Panc1 (cell line): ENCODE measurements around the gene CENPT.

Experiments
- CTCF ChIP-seq: fragments of 450-650 bp; IDR thresholded peaks from 2 replicates; pipeline ENCODE4 v1.5.1; 2017; ENCODE audit warnings: mild to moderate bottlenecking
- POLR2AphosphoS5 ChIP-seq: IDR thresholded peaks from 2 replicates; pipeline ENCODE4 v1.6.1; 2012; ENCODE audit warnings: mild to moderate bottlenecking, low read depth, low read length, moderate library complexity
- REST ChIP-seq, 2 experiments: IDR thresholded peaks; 2 replicates each; pipeline ENCODE4 v1.6.1; 2011 to 2012; ENCODE audit warnings: low read depth in 2 of 2, control low read depth in 1 of 2, low read length in 1 of 2, mild to moderate bottlenecking in 1 of 2, moderate library complexity in 1 of 2; ENCODE audit not compliant: insufficient read depth in 1 of 2
- SIN3A ChIP-seq: IDR thresholded peaks from 2 replicates; pipeline ENCODE4 v1.6.1; 2012; ENCODE audit warnings: low read depth, mild to moderate bottlenecking, low read length, moderate library complexity, borderline replicate concordance; ENCODE audit not compliant: insufficient read depth
- TCF7L2 ChIP-seq: IDR thresholded peaks from 2 replicates; pipeline ENCODE4 v1.6.1; 2011; ENCODE audit warnings: mild to moderate bottlenecking, low read depth, low read length, inconsistent platforms

GRCh38 chr16:67803894-67804293 is 43.6 kb downstream of the CENPT start:
- TF ChIP-seq REST (IDR thresholded peaks at IDR 0.05; ENCODE audit: insufficient read depth in 1 of 2, low read depth in 2 of 2, low read length in 1 of 2) (no peak), CTCF (no peak), POLR2AphosphoS5 (no peak), TCF7L2 (no peak), SIN3A (no peak)
